GM13976 (cell line): ENCODE results near the gene MID1.

Experiments used
- DNase-seq: peaks from one replicate; pipeline ENCODE4 v3.0.0; 2012; ENCODE audit warnings: low spot score
- CTCF ChIP-seq: IDR thresholded peaks from 2 replicates; pipeline ENCODE4 v1.5.1; 2012; ENCODE audit warnings: borderline replicate concordance, mild to moderate bottlenecking; ENCODE audit not compliant: insufficient read depth; ENCODE audit errors: extremely low read depth, missing control alignments, control extremely low read depth
- in situ Hi-C: fragments of 300-500 bp; cut with MboI; formaldehyde crosslinking; loops from one replicate; pipeline ENCODE4 v1.12.0; 2022; ENCODE audit warnings: low sequenced_read_pairs, mixed read lengths, inconsistent platforms; ENCODE audit not compliant: unreplicated experiment

The MID1 gene

GRCh38 chrX:10509397-10509796 lies 111.0 kb downstream of the MID1 start:
- in situ Hi-C loops, result no loop called here
- no peak for DNase-seq
- TF ChIP-seq CTCF, result no peak

GRCh38 chrX:10508891-10509290 lies 111.5 kb downstream of the MID1 start:
- in situ Hi-C loops, result no loop called here
- no peak for TF ChIP-seq CTCF
- no peak for DNase-seq

- no peak for TF ChIP-seq CTCF
- in situ Hi-C loops, result no loop called here
- no peak for DNase-seq
These were observed 112.5 kb downstream of the MID1 start for GRCh38 chrX:10507876-10508275.

- DNase-seq, result no peak
- in situ Hi-C loops, result no loop called here
- TF ChIP-seq CTCF, result no peak
These were observed 113.2 kb downstream of the MID1 start for GRCh38 chrX:10507181-10507580.

GRCh38 chrX:10506781-10507180 lies 113.6 kb downstream of the MID1 start:
- no peak for TF ChIP-seq CTCF
- in situ Hi-C loops, result no loop called here
- no peak for DNase-seq

GRCh38 chrX:10505726-10506125 lies 114.7 kb downstream of the MID1 start:
- no peak for TF ChIP-seq CTCF
- in situ Hi-C loops, result no loop called here
- DNase-seq, result no peak

- TF ChIP-seq CTCF, result no peak
- no peak for DNase-seq
- in situ Hi-C loops, result no loop called here
These were observed 117.4 kb downstream of the MID1 start for GRCh38 chrX:10502961-10503360.
